HepG2 (cell line): ENCODE measurements around the gene STAT4. TPM values are rescaled to one million over a fixed set of nuclear protein-coding genes. Genes with fewer than 3 reads are reported as not detected.
A peak's percentile ranks its signal among the peaks of the same experiment; 100 is the strongest.

Experiments
- AHR ChIP-seq: IDR thresholded peaks from 2 replicates; pipeline ENCODE4 v1.6.1; 2018; ENCODE audit warnings: missing genetic modification reagents, missing compliant biosample characterization
- ARNT2 ChIP-seq: sonication (generic); formaldehyde crosslinking; IDR thresholded peaks from 2 replicates; pipeline ENCODE4 v1.8.0; 2022; ENCODE audit warnings: mild to moderate bottlenecking, low read depth, missing genetic modification reagents, moderate library complexity
- BCL6 ChIP-seq: IDR thresholded peaks from 2 replicates; pipeline ENCODE4 v1.6.1; 2016; ENCODE audit warnings: missing genetic modification reagents, missing compliant biosample characterization
- CEBPB ChIP-seq: IDR thresholded peaks from 2 replicates; pipeline ENCODE4 v1.6.1; 2011; ENCODE audit warnings: low read depth, low read length, improper control_type of control experiment, borderline replicate concordance
- CHCHD3 ChIP-seq: sonication (generic); formaldehyde crosslinking; IDR thresholded peaks from 2 replicates; pipeline ENCODE4 v1.8.0; 2022; ENCODE audit warnings: mild to moderate bottlenecking, missing genetic modification reagents, moderate library complexity
- FOXJ3 ChIP-seq: sonication (generic); formaldehyde crosslinking; IDR thresholded peaks from 2 replicates; pipeline ENCODE4 v1.4.0; 2020; ENCODE audit warnings: missing genetic modification reagents, mild to moderate bottlenecking, borderline replicate concordance
- GFI1 ChIP-seq: sonication (generic); formaldehyde crosslinking; IDR thresholded peaks from 2 replicates; pipeline ENCODE4 v1.5.0; 2020; ENCODE audit warnings: missing genetic modification reagents, mild to moderate bottlenecking, borderline replicate concordance
- HMGXB3 ChIP-seq: sonication (generic); formaldehyde crosslinking; IDR thresholded peaks from 2 replicates; pipeline ENCODE4 v1.4.0; 2020; ENCODE audit warnings: missing genetic modification reagents, borderline replicate concordance
- MAF1 ChIP-seq: sonication (generic); formaldehyde crosslinking; IDR thresholded peaks from 2 replicates; pipeline ENCODE4 v1.5.0; 2020; ENCODE audit warnings: missing genetic modification reagents, borderline replicate concordance
- MYNN ChIP-seq: sonication (generic); formaldehyde crosslinking; IDR thresholded peaks from 2 replicates; pipeline ENCODE4 v1.4.0; 2020; ENCODE audit warnings: mild to moderate bottlenecking, low read depth, missing genetic modification reagents
- PHB2 ChIP-seq: fragments of 450-650 bp; IDR thresholded peaks from 2 replicates; pipeline ENCODE4 v1.6.1; 2018; ENCODE audit not compliant: partially characterized antibody
- SOX13 ChIP-seq, 3 experiments: fragments of 450-650 bp in 1 of 3; sonication (generic) in 1 of 3; formaldehyde crosslinking in 1 of 3; IDR thresholded peaks in 2 of 3; conservative IDR thresholded peaks in 1 of 3; 2 replicates each; pipeline versions ENCODE4 v1.5.0 to v1.6.1; 2016 to 2020; ENCODE audit warnings: antibody characterized with exemption in 1 of 3, mild to moderate bottlenecking in 1 of 3, missing compliant biosample characterization in 1 of 3, missing genetic modification reagents in 1 of 3, moderate library complexity in 1 of 3
- TCF7 ChIP-seq: sonication (generic); IDR thresholded peaks from 2 replicates; pipeline ENCODE4 v1.6.1; 2016; ENCODE audit warnings: antibody characterized with exemption, low read depth
- U2AF2 ChIP-seq: fragments of 200-400 bp; formaldehyde crosslinking; IDR thresholded peaks from 2 replicates; pipeline ENCODE4 v1.6.1; 2017; ENCODE audit warnings: low read depth, mild to moderate bottlenecking, low read length
- XBP1 ChIP-seq: sonication (generic); formaldehyde crosslinking; IDR thresholded peaks from 2 replicates; pipeline ENCODE4 v1.5.0; 2020; ENCODE audit warnings: missing genetic modification reagents
- YY1 ChIP-seq: IDR thresholded peaks from 2 replicates; pipeline ENCODE4 v1.6.1; 2011; ENCODE audit warnings: low read length, low read depth, moderate library complexity, mild to moderate bottlenecking; ENCODE audit not compliant: insufficient read depth, insufficient replicate concordance
- ZBTB4 ChIP-seq: sonication (generic); formaldehyde crosslinking; IDR thresholded peaks from 2 replicates; pipeline ENCODE4 v1.4.0; 2020; ENCODE audit warnings: missing genetic modification reagents, mild to moderate bottlenecking, borderline replicate concordance
- ZNF562 ChIP-seq: sonication (generic); formaldehyde crosslinking; IDR thresholded peaks from 2 replicates; pipeline ENCODE4 v1.8.0; 2022; ENCODE audit warnings: missing genetic modification reagents, borderline replicate concordance
- ZNF670 ChIP-seq: sonication (generic); formaldehyde crosslinking; IDR thresholded peaks from 2 replicates; pipeline ENCODE4 v1.8.0; 2022; ENCODE audit warnings: mild to moderate bottlenecking, missing genetic modification reagents, borderline replicate concordance
- polyA plus RNA-seq, 8 experiments: library from polyadenylated mRNA; depleted of rRNA in 3 of 8; stranded (reverse) in 7 of 8; unstranded in 1 of 8; fragments of >200 nt; fragmentation: Illumina TruSeq in 4 of 8; extraction: Trizol in 4 of 8; gene quantifications; 2 replicates each; pipeline versions ENCODE4 v1.2.1 to v1.2.3, GENCODE V29; 2011 to 2016; ENCODE audit warnings: low read depth in 4 of 8, missing spikeins in 1 of 8, mixed read lengths in 1 of 8; ENCODE audit not compliant: insufficient read depth in 1 of 8
- total RNA-seq, 5 experiments: library from RNA; depleted of rRNA; stranded (reverse); fragments of >200 nt; fragmentation: Illumina TruSeq; extraction: Trizol; gene quantifications; 2 replicates each; pipeline ENCODE4 v1.2.3, GENCODE V29; 2016; ENCODE audit warnings: low read depth in 1 of 5

STAT4 gene
- total and polyA plus RNA-seq, 2 of the 13 experiments (the other 11 are each of a cell fraction or from before 2014, with no cell fraction given), result 0.37 TPM; not detected in 1

GRCh38 chr2:191049728-191050639 is 100.8 kb downstream of the STAT4 start (continued):
- TF ChIP-seq SOX13 (IDR thresholded peaks at IDR 0.05) (no peak), SOX13 (CRISPR knock-in tag; conservative IDR thresholded peaks at IDR 0.05 in 1 of 2, IDR thresholded peaks at IDR 0.05 in 1 of 2) (peak in 1 of 2 experiments; percentile 40; a peak in 1 of 4 replicates), CHCHD3 (CRISPR knock-in tag) (no peak), PHB2 (no peak), ARNT2 (no peak), ZBTB4 (no peak), U2AF2 (no peak), BCL6 (CRISPR knock-in tag) (peak; percentile 88), TCF7 (peak; percentile 56), ZNF562 (CRISPR knock-in tag) (no peak), HMGXB3 (CRISPR knock-in tag) (no peak), AHR (CRISPR knock-in tag) (no peak), FOXJ3 (peak; percentile 35; the same call in 1 of the 2 replicates), ZNF670 (CRISPR knock-in tag) (no peak), MYNN (CRISPR knock-in tag) (no peak), XBP1 (CRISPR knock-in tag) (no peak), YY1 (no peak), CEBPB (peak; percentile 23; the same call in 1 of the 2 replicates), GFI1 (CRISPR knock-in tag) (peak; percentile 99), MAF1 (CRISPR knock-in tag) (no peak)
